SK-N-SH (cell line): Measurements from ENCODE around the gene CLK1. TPM values are rescaled to one million over a fixed set of nuclear protein-coding genes. Genes with fewer than 3 reads are reported as not detected.

Experiments used
- CTCF ChIA-PET: fragments of 300-600, 350-600 bp; formaldehyde crosslinking; extraction: SDS; loops from one replicate; lab custom pipeline; 2021; lab: Yijun Ruan, JAX
- POLR2A ChIA-PET: fragments of 350-600 bp; sonication (Branson Sonifier 250); formaldehyde crosslinking; extraction: SDS; loops from one replicate; lab custom pipeline; 2020; ENCODE audit warnings: antibody characterized with exemption, inconsistent platforms; lab: Yijun Ruan, JAX
- DNase-seq: peaks from one replicate; pipeline ENCODE4 v3.0.0; 2012
- H2AFZ ChIP-seq: fragments of 200-600 bp; sonication (generic); 2 replicates; pipeline ENCODE4 v1.8.1; 2016; ENCODE audit warnings: antibody characterized with exemption, mild to moderate bottlenecking, low read depth
- H3F3A ChIP-seq: fragments of 200-600 bp; sonication (generic); replicated peaks from 2 replicates; pipeline ENCODE3; 2016; ENCODE audit warnings: antibody characterized with exemption, mild to moderate bottlenecking; ENCODE audit not compliant: insufficient read depth
- H3K27ac ChIP-seq, 2 experiments: fragments of 200-500 bp in 1 of 2; fragments of 200-600 bp in 1 of 2; sonication (Bioruptor generic) in 1 of 2; sonication (generic), shearing (Covaris generic) in 1 of 2; 2 replicates each; pipeline versions ENCODE4 v1.5.1 to v1.6.1; 2014 to 2016; ENCODE audit warnings: low read depth in 2 of 2, inconsistent platforms in 1 of 2, low read length in 1 of 2, mild to moderate bottlenecking in 1 of 2, mixed read lengths in 1 of 2
- H3K27me3 ChIP-seq: fragments of 200-600 bp; sonication (generic), shearing (Covaris generic); 2 replicates; pipeline ENCODE4 v1.6.1; 2016; ENCODE audit warnings: mixed run types; ENCODE audit not compliant: insufficient read depth
- H3K36me3 ChIP-seq, 2 experiments: fragments of 200-500 bp in 1 of 2; fragments of 200-600 bp in 1 of 2; sonication (Bioruptor generic) in 1 of 2; sonication (generic) in 1 of 2; replicated peaks in 1 of 2; 2 replicates each; pipeline versions ENCODE3 to v1.5.1; 2014 to 2016; ENCODE audit warnings: low read length in 1 of 2, mild to moderate bottlenecking in 1 of 2; ENCODE audit not compliant: insufficient read depth in 2 of 2, control insufficient read depth in 1 of 2
- H3K4me1 ChIP-seq, 2 experiments: fragments of 200-500 bp in 1 of 2; fragments of 200-600 bp in 1 of 2; sonication (Bioruptor generic) in 1 of 2; sonication (generic), shearing (Covaris generic) in 1 of 2; 2 replicates each; pipeline versions ENCODE4 v1.5.1 to v1.6.1; 2014 to 2016; ENCODE audit warnings: low read depth in 1 of 2, low read length in 1 of 2, mixed run types in 1 of 2; ENCODE audit not compliant: insufficient read depth in 2 of 2, control insufficient read depth in 1 of 2
- H3K4me2 ChIP-seq: fragments of 200-600 bp; sonication (generic), shearing (Covaris generic); 2 replicates; pipeline ENCODE4 v1.6.1; 2017; ENCODE audit warnings: mixed run types
- H3K4me3 ChIP-seq, 2 experiments: fragments of 200-500 bp in 1 of 2; fragments of 200-600 bp in 1 of 2; sonication (Bioruptor generic) in 1 of 2; sonication (generic), shearing (Covaris generic) in 1 of 2; 2 replicates each; pipeline versions ENCODE4 v1.5.1 to v1.8.1; 2014 to 2016; ENCODE audit warnings: low read depth in 2 of 2, inconsistent platforms in 1 of 2, low read length in 1 of 2, mild to moderate bottlenecking in 1 of 2, mixed read lengths in 1 of 2, moderate library complexity in 1 of 2
- H3K79me2 ChIP-seq: fragments of 200-600 bp; sonication (generic); 2 replicates; pipeline ENCODE4 v1.8.1; 2017; ENCODE audit warnings: mild to moderate bottlenecking; ENCODE audit not compliant: insufficient read depth
- H3K9ac ChIP-seq: fragments of 200-600 bp; sonication (generic); 2 replicates; pipeline ENCODE4 v1.6.1; 2017; ENCODE audit warnings: mixed run types
- H3K9me2 ChIP-seq: fragments of 200-600 bp; sonication (generic); 2 replicates; pipeline ENCODE4 v1.6.1; 2017; ENCODE audit warnings: mixed run types
- H3K9me3 ChIP-seq: fragments of 200-600 bp; sonication (generic); 2 replicates; pipeline ENCODE4 v1.6.1; 2017; ENCODE audit warnings: mixed run types, mild to moderate bottlenecking, moderate library complexity
- H4K20me1 ChIP-seq: fragments of 200-600 bp; sonication (generic); 2 replicates; pipeline ENCODE4 v1.6.1; 2017; ENCODE audit warnings: mild to moderate bottlenecking, mixed run types; ENCODE audit not compliant: insufficient read depth
- ELF1 ChIP-seq: IDR thresholded peaks from 2 replicates; pipeline ENCODE4 v1.4.0; 2012
- EZH2phosphoT487 ChIP-seq: fragments of 200-600 bp; sonication (generic); IDR thresholded peaks from 2 replicates; pipeline ENCODE4 v1.6.1; 2017; ENCODE audit warnings: low read depth, mixed run types, mild to moderate bottlenecking, antibody characterized with exemption, moderate library complexity, borderline replicate concordance
- FOSL2 ChIP-seq: IDR thresholded peaks from 2 replicates; pipeline ENCODE4 v1.4.0; 2012; ENCODE audit warnings: low read depth, mild to moderate bottlenecking, moderate library complexity, borderline replicate concordance
- GATA2 ChIP-seq: sonication (generic); formaldehyde crosslinking; IDR thresholded peaks from 2 replicates; pipeline ENCODE4 v1.5.0; 2020; ENCODE audit warnings: mild to moderate bottlenecking, missing genetic modification reagents
- JUND ChIP-seq: IDR thresholded peaks from 2 replicates; pipeline ENCODE4 v1.4.0; 2012
- MEF2A ChIP-seq: IDR thresholded peaks from 2 replicates; pipeline ENCODE4 v1.4.0; 2012; ENCODE audit warnings: low read depth, borderline replicate concordance
- MXI1 ChIP-seq: IDR thresholded peaks from 2 replicates; pipeline ENCODE4 v1.6.1; 2012; ENCODE audit warnings: mild to moderate bottlenecking, low read depth, low read length, improper control_type of control experiment
- RCOR1 ChIP-seq: fragments of 150-350 bp; IDR thresholded peaks from 2 replicates; pipeline ENCODE4 v1.6.1; 2017; ENCODE audit warnings: antibody characterized with exemption, low read length
- polyA plus RNA-seq, 3 experiments: library from polyadenylated mRNA; depleted of rRNA; stranded (reverse); fragments of >200 nt; gene quantifications; 2 replicates each; pipeline ENCODE4 v1.2.3, GENCODE V29; 2012
- TF ChIP-seq, protein P1 (sequence below): fragments of 150-350 bp; IDR thresholded peaks from 2 replicates; pipeline ENCODE4 v1.6.1; 2017; ENCODE audit warnings: antibody characterized with exemption, low read length, low read depth, borderline replicate concordance
- TF ChIP-seq, protein P2 (sequence below): fragments of 150-350 bp; IDR thresholded peaks from 2 replicates; pipeline ENCODE4 v1.6.1; 2016; ENCODE audit warnings: mild to moderate bottlenecking, low read depth, low read length
- TF ChIP-seq, protein P3 (sequence below): IDR thresholded peaks from 2 replicates; pipeline ENCODE4 v1.6.1; 2012; ENCODE audit warnings: mild to moderate bottlenecking, low read depth, low read length, moderate library complexity
- TF ChIP-seq, protein P4 (sequence below): IDR thresholded peaks from 2 replicates; pipeline ENCODE4 v1.4.0; 2012; ENCODE audit warnings: low read depth, borderline replicate concordance

Gene CLK1
- polyA plus RNA-seq, 1 of the 3 experiments (the other 2 are of a cell fraction) = 31.1 TPM

DNA sequence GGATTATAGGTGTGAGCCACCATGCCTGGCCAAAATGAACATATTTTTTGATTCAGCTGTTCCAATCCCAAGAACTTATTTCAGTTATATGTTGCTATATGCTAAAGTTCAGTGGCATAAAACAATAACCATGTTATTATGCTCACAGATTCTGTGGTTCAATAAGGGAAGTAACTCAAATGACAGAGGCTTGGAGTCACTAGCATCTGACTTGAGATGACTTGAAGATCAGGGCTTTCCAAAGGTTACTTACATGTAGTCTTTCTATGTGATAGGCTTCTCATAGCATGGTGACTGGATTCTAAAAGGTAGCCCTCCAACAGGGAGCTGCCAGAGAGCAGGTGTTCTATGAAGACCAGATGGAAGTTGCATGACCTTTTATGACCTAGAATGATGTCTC lies 17.2 kb downstream of the CLK1 start:
- H3K27me3 ChIP-seq = no peaks in the 10 kb centered on the region
- H3K4me3 ChIP-seq = no peak overlapping the region
- no peaks in the 10 kb centered on the region for H3K9me3 ChIP-seq
- POLR2A ChIA-PET = no interaction called here
- H3K27ac ChIP-seq = no peak overlapping the region
- H3K4me1 ChIP-seq = no peaks in the 10 kb centered on the region
- DNase-seq = no peak
- no peaks in the 10 kb centered on the region for H3K79me2 ChIP-seq
- H3K4me2 ChIP-seq = no peak overlapping the region
- no peak overlapping the region for H2AFZ ChIP-seq
- no peaks in the 10 kb centered on the region for H4K20me1 ChIP-seq
- H3F3A ChIP-seq = peaks cover 29% of the 10 kb centered on the region
- TF ChIP-seq MEF2A (no peak), FOSL2 (no peak), MXI1 (no peak), GATA2 (CRISPR knock-in tag) (no peak), ELF1 (no peak), RCOR1 (no peak), EZH2phosphoT487 (no peak), JUND (no peak)
- TF ChIP-seq, protein P1, sequence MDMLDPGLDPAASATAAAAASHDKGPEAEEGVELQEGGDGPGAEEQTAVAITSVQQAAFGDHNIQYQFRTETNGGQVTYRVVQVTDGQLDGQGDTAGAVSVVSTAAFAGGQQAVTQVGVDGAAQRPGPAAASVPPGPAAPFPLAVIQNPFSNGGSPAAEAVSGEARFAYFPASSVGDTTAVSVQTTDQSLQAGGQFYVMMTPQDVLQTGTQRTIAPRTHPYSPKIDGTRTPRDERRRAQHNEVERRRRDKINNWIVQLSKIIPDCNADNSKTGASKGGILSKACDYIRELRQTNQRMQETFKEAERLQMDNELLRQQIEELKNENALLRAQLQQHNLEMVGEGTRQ = no peak
- TF ChIP-seq, protein P2, sequence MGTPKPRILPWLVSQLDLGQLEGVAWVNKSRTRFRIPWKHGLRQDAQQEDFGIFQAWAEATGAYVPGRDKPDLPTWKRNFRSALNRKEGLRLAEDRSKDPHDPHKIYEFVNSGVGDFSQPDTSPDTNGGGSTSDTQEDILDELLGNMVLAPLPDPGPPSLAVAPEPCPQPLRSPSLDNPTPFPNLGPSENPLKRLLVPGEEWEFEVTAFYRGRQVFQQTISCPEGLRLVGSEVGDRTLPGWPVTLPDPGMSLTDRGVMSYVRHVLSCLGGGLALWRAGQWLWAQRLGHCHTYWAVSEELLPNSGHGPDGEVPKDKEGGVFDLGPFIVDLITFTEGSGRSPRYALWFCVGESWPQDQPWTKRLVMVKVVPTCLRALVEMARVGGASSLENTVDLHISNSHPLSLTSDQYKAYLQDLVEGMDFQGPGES = no peak
- TF ChIP-seq, protein P3, sequence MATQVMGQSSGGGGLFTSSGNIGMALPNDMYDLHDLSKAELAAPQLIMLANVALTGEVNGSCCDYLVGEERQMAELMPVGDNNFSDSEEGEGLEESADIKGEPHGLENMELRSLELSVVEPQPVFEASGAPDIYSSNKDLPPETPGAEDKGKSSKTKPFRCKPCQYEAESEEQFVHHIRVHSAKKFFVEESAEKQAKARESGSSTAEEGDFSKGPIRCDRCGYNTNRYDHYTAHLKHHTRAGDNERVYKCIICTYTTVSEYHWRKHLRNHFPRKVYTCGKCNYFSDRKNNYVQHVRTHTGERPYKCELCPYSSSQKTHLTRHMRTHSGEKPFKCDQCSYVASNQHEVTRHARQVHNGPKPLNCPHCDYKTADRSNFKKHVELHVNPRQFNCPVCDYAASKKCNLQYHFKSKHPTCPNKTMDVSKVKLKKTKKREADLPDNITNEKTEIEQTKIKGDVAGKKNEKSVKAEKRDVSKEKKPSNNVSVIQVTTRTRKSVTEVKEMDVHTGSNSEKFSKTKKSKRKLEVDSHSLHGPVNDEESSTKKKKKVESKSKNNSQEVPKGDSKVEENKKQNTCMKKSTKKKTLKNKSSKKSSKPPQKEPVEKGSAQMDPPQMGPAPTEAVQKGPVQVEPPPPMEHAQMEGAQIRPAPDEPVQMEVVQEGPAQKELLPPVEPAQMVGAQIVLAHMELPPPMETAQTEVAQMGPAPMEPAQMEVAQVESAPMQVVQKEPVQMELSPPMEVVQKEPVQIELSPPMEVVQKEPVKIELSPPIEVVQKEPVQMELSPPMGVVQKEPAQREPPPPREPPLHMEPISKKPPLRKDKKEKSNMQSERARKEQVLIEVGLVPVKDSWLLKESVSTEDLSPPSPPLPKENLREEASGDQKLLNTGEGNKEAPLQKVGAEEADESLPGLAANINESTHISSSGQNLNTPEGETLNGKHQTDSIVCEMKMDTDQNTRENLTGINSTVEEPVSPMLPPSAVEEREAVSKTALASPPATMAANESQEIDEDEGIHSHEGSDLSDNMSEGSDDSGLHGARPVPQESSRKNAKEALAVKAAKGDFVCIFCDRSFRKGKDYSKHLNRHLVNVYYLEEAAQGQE = no peak
- TF ChIP-seq, protein P4, sequence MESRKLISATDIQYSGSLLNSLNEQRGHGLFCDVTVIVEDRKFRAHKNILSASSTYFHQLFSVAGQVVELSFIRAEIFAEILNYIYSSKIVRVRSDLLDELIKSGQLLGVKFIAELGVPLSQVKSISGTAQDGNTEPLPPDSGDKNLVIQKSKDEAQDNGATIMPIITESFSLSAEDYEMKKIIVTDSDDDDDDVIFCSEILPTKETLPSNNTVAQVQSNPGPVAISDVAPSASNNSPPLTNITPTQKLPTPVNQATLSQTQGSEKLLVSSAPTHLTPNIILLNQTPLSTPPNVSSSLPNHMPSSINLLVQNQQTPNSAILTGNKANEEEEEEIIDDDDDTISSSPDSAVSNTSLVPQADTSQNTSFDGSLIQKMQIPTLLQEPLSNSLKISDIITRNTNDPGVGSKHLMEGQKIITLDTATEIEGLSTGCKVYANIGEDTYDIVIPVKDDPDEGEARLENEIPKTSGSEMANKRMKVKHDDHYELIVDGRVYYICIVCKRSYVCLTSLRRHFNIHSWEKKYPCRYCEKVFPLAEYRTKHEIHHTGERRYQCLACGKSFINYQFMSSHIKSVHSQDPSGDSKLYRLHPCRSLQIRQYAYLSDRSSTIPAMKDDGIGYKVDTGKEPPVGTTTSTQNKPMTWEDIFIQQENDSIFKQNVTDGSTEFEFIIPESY = no peak
- no peak overlapping the region for H3K9ac ChIP-seq
- CTCF ChIA-PET = interaction anchor here (1.0 kb wide), 1 partner anchor 12 kb away, joined by 3 read pairs; no protein-coding TSS in a partner anchor
- H3K9me2 ChIP-seq = no peaks in the 10 kb centered on the region
- H3K36me3 ChIP-seq = peaks cover 13% of the 10 kb centered on the region in 2 experiments
